HL-60 (cell line): ENCODE data around the gene AADAT.

Experiments used
- DNase-seq, 2 experiments: peaks; one replicate each; pipeline ENCODE4 v3.0.0-alpha.2; 2010 to 2020; ENCODE audit warnings: low read depth in 1 of 2, low spot score in 1 of 2
- H3K27ac ChIP-seq: fragments of 250-450 bp; sonication (Bioruptor Pico); replicated peaks from 2 replicates; pipeline ENCODE4 v1.5.1; 2020; ENCODE audit warnings: mild to moderate bottlenecking, moderate library complexity
- H3K27me3 ChIP-seq: fragments of 250-450 bp; sonication (Bioruptor Pico); 2 replicates; pipeline ENCODE4 v1.5.1; 2021; ENCODE audit warnings: mild to moderate bottlenecking, moderate library complexity; ENCODE audit not compliant: insufficient read depth, poor library complexity, severe bottlenecking
- H3K4me3 ChIP-seq: replicated peaks from 2 replicates; pipeline ENCODE4 v1.5.1; 2011; ENCODE audit warnings: mild to moderate bottlenecking, control low read depth, low read length; ENCODE audit not compliant: insufficient read depth
- GABPA ChIP-seq: IDR thresholded peaks from 2 replicates; pipeline ENCODE4 v1.6.1; 2012; ENCODE audit warnings: low read depth
- POLR2AphosphoS5 ChIP-seq: IDR thresholded peaks from 2 replicates; pipeline ENCODE4 v1.6.1; 2012; ENCODE audit warnings: low read depth
- REST ChIP-seq: IDR thresholded peaks from 2 replicates; pipeline ENCODE4 v1.6.1; 2012; ENCODE audit warnings: low read depth; ENCODE audit not compliant: insufficient replicate concordance
- SPI1 ChIP-seq: IDR thresholded peaks from 2 replicates; pipeline ENCODE4 v1.6.1; 2012; ENCODE audit warnings: low read depth, mild to moderate bottlenecking, borderline replicate concordance
- long read RNA-seq: library from polyadenylated mRNA; unstranded; transcript quantifications from one replicate; pipeline ENCODE4 v2.0.0, GENCODE V29; 2020
- TF ChIP-seq, protein P1 (sequence below): IDR thresholded peaks from one replicate; pipeline ENCODE4 v1.5.1; 2011; ENCODE audit warnings: low read length, control low read depth, inconsistent platforms; ENCODE audit not compliant: insufficient read depth

The AADAT gene
- long read RNA-seq: 0 reads

- TF ChIP-seq SPI1 (no peak), GABPA (no peak), POLR2AphosphoS5 (no peak), REST (no peak)
- TF ChIP-seq, protein P1, sequence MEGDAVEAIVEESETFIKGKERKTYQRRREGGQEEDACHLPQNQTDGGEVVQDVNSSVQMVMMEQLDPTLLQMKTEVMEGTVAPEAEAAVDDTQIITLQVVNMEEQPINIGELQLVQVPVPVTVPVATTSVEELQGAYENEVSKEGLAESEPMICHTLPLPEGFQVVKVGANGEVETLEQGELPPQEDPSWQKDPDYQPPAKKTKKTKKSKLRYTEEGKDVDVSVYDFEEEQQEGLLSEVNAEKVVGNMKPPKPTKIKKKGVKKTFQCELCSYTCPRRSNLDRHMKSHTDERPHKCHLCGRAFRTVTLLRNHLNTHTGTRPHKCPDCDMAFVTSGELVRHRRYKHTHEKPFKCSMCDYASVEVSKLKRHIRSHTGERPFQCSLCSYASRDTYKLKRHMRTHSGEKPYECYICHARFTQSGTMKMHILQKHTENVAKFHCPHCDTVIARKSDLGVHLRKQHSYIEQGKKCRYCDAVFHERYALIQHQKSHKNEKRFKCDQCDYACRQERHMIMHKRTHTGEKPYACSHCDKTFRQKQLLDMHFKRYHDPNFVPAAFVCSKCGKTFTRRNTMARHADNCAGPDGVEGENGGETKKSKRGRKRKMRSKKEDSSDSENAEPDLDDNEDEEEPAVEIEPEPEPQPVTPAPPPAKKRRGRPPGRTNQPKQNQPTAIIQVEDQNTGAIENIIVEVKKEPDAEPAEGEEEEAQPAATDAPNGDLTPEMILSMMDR: peak; percentile 10
- DNase-seq: peak in 1 of 2 experiments; percentile 27
- peaks cover 29% of the 10 kb centered on the region for H3K27me3 ChIP-seq
- no peak within 1 kb of the TSS for H3K27ac ChIP-seq
- H3K4me3 ChIP-seq: peak within 1 kb of the TSS; percentile 36
Measured at GRCh38 chr4:170089668-170090351, at the start of gene AADAT. AADAT (minus strand) TSS chr4:170089956; CDS start chr4:170089690, 266 bp downstream.

DNA sequence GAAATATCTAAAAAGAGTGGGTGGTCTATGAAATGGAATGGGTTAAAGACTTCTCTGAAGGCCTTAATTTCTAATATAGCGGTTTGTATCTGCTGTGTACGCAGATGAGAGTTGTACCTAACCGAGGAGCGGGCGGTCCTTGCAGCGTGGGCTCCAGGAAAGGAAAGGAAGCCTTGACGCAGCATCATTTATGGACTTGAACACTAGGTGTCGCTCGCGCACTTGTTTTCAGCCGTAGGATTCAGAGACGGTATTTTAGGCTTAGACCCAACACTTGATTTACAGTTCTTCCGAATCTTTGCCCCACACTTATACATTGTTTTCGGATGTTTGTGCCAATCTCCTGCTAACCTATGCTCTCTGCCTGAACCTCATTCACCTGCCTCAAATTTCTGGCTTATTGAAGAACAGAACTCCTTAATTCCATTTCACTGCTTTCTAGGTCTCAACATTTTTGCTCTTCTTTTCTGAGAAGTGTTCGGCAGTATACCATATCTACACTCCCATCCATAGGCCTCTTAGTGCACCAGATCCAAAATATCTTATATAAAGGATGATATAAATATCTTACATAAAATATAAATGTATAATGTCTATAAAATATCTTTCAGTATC, 48.9 kb upstream of the AADAT start:
- Histone ChIP-seq H3K27ac (no peak overlapping the region), H3K27me3 (no peaks in the 10 kb centered on the region), H3K4me3 (no peak overlapping the region)
- no peak for TF ChIP-seq GABPA
- TF ChIP-seq, protein P1: peak; percentile 61
- peak; percentile 22 to 55 for DNase-seq

DNA sequence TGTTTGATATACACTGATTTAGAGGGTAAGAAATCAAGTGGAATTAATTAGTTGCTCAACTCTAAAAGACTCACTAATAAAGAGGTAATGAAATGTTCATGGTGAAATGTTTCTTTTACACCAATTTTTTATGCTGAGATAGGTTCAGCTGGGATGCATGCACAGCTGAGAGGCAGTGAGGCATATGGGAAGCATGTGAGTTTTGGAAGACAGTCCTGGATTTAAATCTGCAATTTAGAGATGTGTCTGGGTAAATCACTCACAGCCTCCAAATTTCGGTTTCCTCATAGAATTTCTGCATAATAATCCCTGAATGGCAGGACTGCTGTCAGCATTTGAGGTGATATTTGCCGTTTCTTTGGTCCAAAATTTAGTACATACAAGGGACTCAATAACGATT, 48.2 kb upstream of the AADAT start:
- TF ChIP-seq REST: no peak
- TF ChIP-seq, protein P1: no peak
- no peak for TF ChIP-seq POLR2AphosphoS5
- no peak for TF ChIP-seq SPI1
- TF ChIP-seq GABPA: no peak
- no peak overlapping the region for H3K27ac ChIP-seq
- H3K4me3 ChIP-seq: no peak overlapping the region
- H3K27me3 ChIP-seq: no peaks in the 10 kb centered on the region
- no peak for DNase-seq
